ENCODE results near the gene XRN1. TPM values are rescaled to one million over a fixed set of nuclear protein-coding genes. Genes with fewer than 3 reads are reported as not detected.
"Not testable (repeated sequence)": the region's sequence is repeated elsewhere in the genome, so short reads cannot be mapped to it uniquely, and the experiment has no call there.

Gene XRN1
- total and polyA plus RNA-seq, 9 donors: 7.6 to 49.9 (median 42.4) TPM

DNA sequence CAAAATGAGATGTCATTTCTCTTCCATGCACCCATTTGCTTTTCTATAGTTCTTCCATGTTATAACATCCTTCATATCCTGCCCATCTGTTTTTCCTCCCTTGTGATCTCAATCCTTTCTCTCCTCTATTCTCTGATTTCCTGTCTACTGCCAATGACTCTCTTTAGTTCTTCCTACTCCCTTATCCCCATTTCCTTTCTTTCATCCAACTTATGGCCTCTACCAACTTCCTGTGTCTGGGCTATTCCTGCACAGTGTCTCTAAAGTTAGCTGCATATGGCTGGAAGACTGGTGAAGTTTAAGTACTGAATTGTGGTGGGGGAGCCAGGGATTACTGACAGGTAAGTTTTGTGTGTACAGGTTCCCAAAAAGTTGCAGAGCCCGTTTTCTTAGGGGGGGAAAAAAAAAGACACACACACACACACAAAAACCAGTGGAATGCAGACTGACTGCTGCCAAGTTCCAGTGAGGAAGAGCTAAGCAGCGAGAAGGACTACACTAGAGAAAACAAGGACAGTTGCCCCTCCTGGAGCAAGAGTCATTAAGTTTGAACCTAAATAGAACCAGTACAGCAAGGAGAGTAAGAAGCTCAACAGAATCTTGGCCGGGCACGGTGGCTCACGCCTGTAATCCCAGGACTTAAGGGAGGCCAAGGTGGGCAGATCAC, 28.8 kb downstream of the XRN1 start:
- Histone ChIP-seq H3K4me3 (no peak overlapping the region), H3K9me3 (no peaks in the 10 kb centered on the region), H3K4me1 (ENCODE audit: insufficient read depth) (no peaks in the 10 kb centered on the region), H3K27ac (no peak overlapping the region), H3K36me3 (no peaks in the 10 kb centered on the region), H3K27me3 (no peaks in the 10 kb centered on the region)
- intact Hi-C loops (cut with DNase I): no loop called here
- DNase-seq: no peak
- TF ChIP-seq POLR2A (IDR thresholded peaks at IDR 0.05): no peak
- no peak for TF ChIP-seq EP300 (IDR thresholded peaks at IDR 0.05)
- TF ChIP-seq, protein P1, sequence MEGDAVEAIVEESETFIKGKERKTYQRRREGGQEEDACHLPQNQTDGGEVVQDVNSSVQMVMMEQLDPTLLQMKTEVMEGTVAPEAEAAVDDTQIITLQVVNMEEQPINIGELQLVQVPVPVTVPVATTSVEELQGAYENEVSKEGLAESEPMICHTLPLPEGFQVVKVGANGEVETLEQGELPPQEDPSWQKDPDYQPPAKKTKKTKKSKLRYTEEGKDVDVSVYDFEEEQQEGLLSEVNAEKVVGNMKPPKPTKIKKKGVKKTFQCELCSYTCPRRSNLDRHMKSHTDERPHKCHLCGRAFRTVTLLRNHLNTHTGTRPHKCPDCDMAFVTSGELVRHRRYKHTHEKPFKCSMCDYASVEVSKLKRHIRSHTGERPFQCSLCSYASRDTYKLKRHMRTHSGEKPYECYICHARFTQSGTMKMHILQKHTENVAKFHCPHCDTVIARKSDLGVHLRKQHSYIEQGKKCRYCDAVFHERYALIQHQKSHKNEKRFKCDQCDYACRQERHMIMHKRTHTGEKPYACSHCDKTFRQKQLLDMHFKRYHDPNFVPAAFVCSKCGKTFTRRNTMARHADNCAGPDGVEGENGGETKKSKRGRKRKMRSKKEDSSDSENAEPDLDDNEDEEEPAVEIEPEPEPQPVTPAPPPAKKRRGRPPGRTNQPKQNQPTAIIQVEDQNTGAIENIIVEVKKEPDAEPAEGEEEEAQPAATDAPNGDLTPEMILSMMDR (IDR thresholded peaks at IDR 0.05): no peak
- WGBS, 3 donors: 92 to 96% (median 94%) methylated on average over 5 of the region's 5 CpGs

DNA sequence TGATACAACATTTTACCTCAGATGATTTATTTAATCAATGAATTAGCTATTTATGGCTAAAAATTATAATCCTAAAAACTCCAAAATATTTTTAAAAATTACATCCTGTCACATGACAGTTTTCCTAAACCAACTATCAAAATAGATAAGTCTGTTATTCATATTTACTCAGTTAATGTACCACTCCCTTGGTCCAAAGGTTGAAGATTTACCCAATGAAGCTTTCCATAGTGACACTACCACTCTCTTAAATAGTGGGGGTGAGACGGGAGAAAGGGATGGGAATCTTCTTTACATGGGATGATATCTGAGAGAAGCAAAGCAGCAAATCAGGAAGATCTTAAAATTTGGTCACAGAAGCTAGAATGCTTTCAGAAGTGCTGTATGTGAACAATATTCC, 30.5 kb downstream of the XRN1 start:
- Histone ChIP-seq H3K36me3 (no peaks in the 10 kb centered on the region), H3K27me3 (no peaks in the 10 kb centered on the region), H3K27ac (no peak overlapping the region), H3K4me1 (ENCODE audit: insufficient read depth) (no peaks in the 10 kb centered on the region), H3K9me3 (no peaks in the 10 kb centered on the region), H3K4me3 (no peak overlapping the region)
- intact Hi-C loops (cut with DNase I): no loop called here
- no peak for DNase-seq
- WGBS, 3 donors: 70 to 81% (median 78%) methylated on average over 1 of the region's 1 CpG
- TF ChIP-seq POLR2A (IDR thresholded peaks at IDR 0.05) (no peak), EP300 (IDR thresholded peaks at IDR 0.05) (no peak)
- TF ChIP-seq, protein P1 (IDR thresholded peaks at IDR 0.05): no peak

DNA sequence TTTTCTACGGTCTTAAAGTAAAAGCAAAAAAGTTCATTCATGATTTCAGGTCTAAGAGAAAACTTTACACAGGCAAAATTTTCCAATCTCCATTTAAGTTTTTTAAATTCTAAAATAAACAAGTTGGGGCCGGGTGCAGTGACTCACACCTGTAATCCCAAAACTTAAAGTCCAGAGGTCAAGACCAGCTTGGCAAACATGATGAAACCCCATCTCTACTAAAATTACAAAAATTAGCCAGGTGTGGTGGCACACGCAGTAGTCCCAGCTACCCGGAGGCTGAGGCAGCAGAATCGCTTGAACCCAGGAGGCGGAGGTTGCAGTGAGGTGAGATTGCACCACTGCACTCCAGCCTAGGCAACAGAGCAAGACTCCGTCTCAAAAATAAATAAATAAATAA, 47.3 kb downstream of the XRN1 start:
- H3K4me1 ChIP-seq (ENCODE audit: insufficient read depth); H3K9me3 ChIP-seq; H3K4me3 ChIP-seq; H3K36me3 ChIP-seq; H3K27me3 ChIP-seq; H3K27ac ChIP-seq; intact Hi-C loops (cut with DNase I); DNase-seq: not testable (repeated sequence)
- 92 to 96% (median 94%) methylated on average over 7 of the region's 7 CpGs for WGBS, 3 donors

DNA sequence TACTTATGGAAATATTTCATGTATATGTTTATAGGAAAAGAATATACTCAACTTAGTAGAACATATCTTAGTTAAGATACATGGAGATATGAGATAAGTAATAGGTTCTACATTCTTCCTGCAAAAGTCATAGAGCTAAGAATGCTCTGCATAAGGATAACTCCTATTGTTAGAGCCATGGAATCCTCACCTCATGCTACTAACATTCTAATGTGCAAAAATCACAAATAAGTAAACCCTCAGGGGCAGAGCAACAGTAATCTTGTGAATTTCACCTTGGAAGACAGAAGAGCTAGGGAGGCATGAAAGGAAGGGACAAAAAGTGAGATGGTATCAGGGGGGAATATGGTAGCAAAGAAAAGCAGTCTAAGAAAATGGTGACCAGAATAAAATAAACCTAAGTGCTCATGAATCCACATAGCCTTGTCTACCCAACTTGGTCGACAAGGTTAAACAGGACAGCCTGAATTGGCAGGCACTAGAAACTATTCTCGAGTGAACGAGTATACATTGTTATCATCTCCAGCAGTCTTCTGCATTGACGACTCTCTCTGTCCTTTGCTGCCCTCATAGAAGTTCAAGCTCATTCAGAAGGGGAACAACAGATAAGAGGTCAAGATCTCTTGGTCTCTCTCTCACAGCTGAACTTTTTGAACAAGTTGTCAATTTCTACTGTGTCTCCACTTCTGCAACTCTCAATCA, 52.8 kb downstream of the XRN1 start:
- no peak overlapping the region for H3K4me3 ChIP-seq
- TF ChIP-seq, protein P1 (IDR thresholded peaks at IDR 0.05): no peak
- no peak for TF ChIP-seq POLR2A (IDR thresholded peaks at IDR 0.05)
- TF ChIP-seq EP300 (IDR thresholded peaks at IDR 0.05): no peak
- intact Hi-C loops (cut with DNase I): no loop called here
- H3K4me1 ChIP-seq (ENCODE audit: insufficient read depth): no peaks in the 10 kb centered on the region
- H3K9me3 ChIP-seq: no peaks in the 10 kb centered on the region
- no peaks in the 10 kb centered on the region for H3K36me3 ChIP-seq
- DNase-seq: no peak
- no peak overlapping the region for H3K27ac ChIP-seq
- H3K27me3 ChIP-seq: no peaks in the 10 kb centered on the region
- 81 to 91% (median 91%) methylated on average over 4 of the region's 4 CpGs for WGBS, 3 donors

DNA sequence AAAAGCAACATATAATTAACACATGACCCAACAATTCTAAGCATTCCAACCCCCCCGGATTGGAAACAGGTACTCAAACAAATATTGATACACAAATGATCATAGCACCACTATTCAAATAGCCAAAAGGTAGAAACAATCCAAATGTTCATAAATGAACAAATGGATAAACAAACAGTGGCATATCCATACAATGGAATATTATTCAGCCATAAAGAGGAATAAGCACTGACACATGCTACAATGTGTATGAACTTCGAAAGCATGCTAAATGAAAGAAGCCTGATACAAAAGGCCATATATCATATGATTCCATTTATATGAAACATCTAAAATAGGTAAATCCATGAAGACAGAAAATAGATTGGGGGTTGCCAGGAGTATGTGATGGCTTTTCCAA, 62.8 kb downstream of the XRN1 start:
- no peak overlapping the region for H3K4me3 ChIP-seq
- intact Hi-C loops (cut with DNase I): no loop called here
- H3K27me3 ChIP-seq: no peaks in the 10 kb centered on the region
- H3K27ac ChIP-seq: no peak overlapping the region
- no peaks in the 10 kb centered on the region for H3K9me3 ChIP-seq
- TF ChIP-seq, protein P1 (IDR thresholded peaks at IDR 0.05): no peak
- no peak for TF ChIP-seq POLR2A (IDR thresholded peaks at IDR 0.05)
- no peak for DNase-seq
- H3K36me3 ChIP-seq: no peaks in the 10 kb centered on the region
- WGBS, 3 donors: 96 to 97% (median 97%) methylated on average over 2 of the region's 2 CpGs
- no peaks in the 10 kb centered on the region for H3K4me1 ChIP-seq (ENCODE audit: insufficient read depth)
